Measurements from ENCODE around the gene PDRG1. TPM values are rescaled to one million over a fixed set of nuclear protein-coding genes. Genes with fewer than 3 reads are reported as not detected.

Gene PDRG1
- total RNA-seq, 1 experiment from 2014 or later, result 31.4 TPM

- Histone ChIP-seq H3K9me3 (no peaks in the 10 kb centered on the region), H3K4me3 (no peak overlapping the region), H3K27me3 (no peaks in the 10 kb centered on the region), H3K36me3 (no peaks in the 10 kb centered on the region)
- DNase-seq, result no peak
These were observed 50.2 kb downstream of the PDRG1 start for GRCh38 chr20:31901615-31902014.

DNA sequence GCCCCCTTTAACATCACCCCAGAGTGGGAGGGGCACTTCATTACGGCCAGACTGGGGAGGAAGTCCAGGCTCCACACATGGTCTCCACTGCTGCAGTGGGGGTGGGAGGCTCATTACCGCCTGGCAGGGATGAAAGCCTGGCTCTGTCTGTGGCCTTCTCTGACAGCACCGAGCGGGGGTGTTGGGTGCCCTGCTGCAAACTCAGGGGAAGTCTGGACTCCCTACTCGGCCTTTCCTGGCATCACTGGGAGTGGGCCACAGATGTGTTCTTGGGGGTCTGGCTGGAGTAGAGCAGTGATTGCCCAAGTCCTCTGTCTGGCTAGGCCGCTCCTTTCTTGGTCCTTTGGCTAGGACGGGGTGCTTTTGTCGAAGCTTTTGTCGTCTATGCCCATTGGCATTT is 54.3 kb downstream of the PDRG1 start:
- no peak overlapping the region for H3K4me3 ChIP-seq

GRCh38 chr20:31896049-31896448 is 55.8 kb downstream of the PDRG1 start:
- DNase-seq, result no peak
- no peaks in the 10 kb centered on the region for H3K27me3 ChIP-seq
- no peaks in the 10 kb centered on the region for H3K36me3 ChIP-seq
- no peak overlapping the region for H3K4me3 ChIP-seq
- H3K9me3 ChIP-seq, result no peaks in the 10 kb centered on the region

More for the DNA sequence above, 54.3 kb downstream of the PDRG1 start:
- Histone ChIP-seq H3K9me3 (no peaks in the 10 kb centered on the region), H3K27me3 (no peaks in the 10 kb centered on the region), H3K36me3 (no peaks in the 10 kb centered on the region)
- no peak for DNase-seq

DNA sequence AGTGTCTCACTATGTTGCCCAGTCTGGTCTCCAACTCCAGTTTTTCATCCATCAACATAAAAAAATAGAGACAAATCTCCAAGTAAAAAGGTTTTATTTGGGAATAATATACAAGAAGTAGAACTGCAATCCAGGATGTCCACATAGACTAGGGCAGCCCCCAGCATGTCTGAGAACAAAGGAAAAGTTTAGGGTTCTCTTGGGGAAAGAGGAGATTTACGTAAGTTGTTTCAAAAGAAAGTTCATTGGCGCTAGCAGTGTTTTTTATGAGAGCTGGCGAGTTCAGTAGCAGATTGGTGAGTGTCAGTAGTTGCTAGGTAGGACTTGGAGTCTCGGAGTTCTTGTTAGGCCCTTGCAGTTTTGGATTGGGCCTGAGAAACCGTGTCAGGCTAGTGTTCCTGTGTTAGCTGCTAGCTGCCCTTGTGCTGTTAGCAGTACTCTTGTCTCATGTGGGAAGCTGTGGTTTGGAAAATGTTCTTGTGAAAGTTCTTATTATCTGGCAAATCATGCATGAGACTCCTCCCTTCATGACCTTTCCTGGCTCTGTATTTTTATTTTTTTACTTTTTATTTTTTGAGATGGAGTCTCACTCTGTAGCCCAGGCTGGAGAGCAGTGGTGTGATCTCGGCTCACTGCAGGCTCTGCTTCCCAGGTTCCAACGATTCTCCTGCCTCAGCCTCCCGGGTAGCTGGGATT is 56.7 kb downstream of the PDRG1 start:
- H3K27me3 ChIP-seq, result no peaks in the 10 kb centered on the region
- H3K4me3 ChIP-seq, result no peak overlapping the region
- peak; percentile 52 for DNase-seq
- no peaks in the 10 kb centered on the region for H3K9me3 ChIP-seq
- no peaks in the 10 kb centered on the region for H3K36me3 ChIP-seq

Other genes with a start within 250 kb of the PDRG1 start
- gene BCL2L1, start 229.2 kb downstream of the PDRG1 start, total RNA-seq (2014; rRNA removed; shearing (Covaris generic); ENCODE audit: low replicate concordance), result 63.0 and 64.2 TPM in 2 replicates
- 123 and 139 TPM in 2 replicates for gene TPX2, start 212.8 kb downstream of the PDRG1 start, total RNA-seq (2014; rRNA removed; shearing (Covaris generic); ENCODE audit: low replicate concordance)
- gene MYLK2, start 132.7 kb downstream of the PDRG1 start, total RNA-seq (2014; rRNA removed; shearing (Covaris generic); ENCODE audit: low replicate concordance), result not detected in 2 replicates
- 0.07 TPM in 1 of 2 replicates, not detected in the other for gene FOXS1, start 106.4 kb downstream of the PDRG1 start, total RNA-seq (2014; rRNA removed; shearing (Covaris generic); ENCODE audit: low replicate concordance)
- 1.3 and 1.9 TPM in 2 replicates for gene DUSP15, start 81.5 kb downstream of the PDRG1 start, total RNA-seq (2014; rRNA removed; shearing (Covaris generic); ENCODE audit: low replicate concordance)
- not detected in 2 replicates for gene TTLL9, start 81.4 kb downstream of the PDRG1 start, total RNA-seq (2014; rRNA removed; shearing (Covaris generic); ENCODE audit: low replicate concordance)
- not detected in 2 replicates for gene XKR7, start 16.1 kb upstream of the PDRG1 start, total RNA-seq (2014; rRNA removed; shearing (Covaris generic); ENCODE audit: low replicate concordance)
- gene CCM2L, start 58.4 kb upstream of the PDRG1 start, total RNA-seq (2014; rRNA removed; shearing (Covaris generic); ENCODE audit: low replicate concordance), result not detected in 2 replicates
- gene HCK, start 100.2 kb upstream of the PDRG1 start, total RNA-seq (2014; rRNA removed; shearing (Covaris generic); ENCODE audit: low replicate concordance), result not detected in 2 replicates
- gene TM9SF4, start 157.7 kb upstream of the PDRG1 start, total RNA-seq (2014; rRNA removed; shearing (Covaris generic); ENCODE audit: low replicate concordance), result 4.3 and 7.4 TPM in 2 replicates

Data from MG63 (cell line).